Transverse colon (tissue), 4 donors: ENCODE data around the gene NKD1. TPM values are rescaled to one million over a fixed set of nuclear protein-coding genes. Genes with fewer than 3 reads are reported as not detected.

Experiments
- DNase-seq: peaks from one replicate; pipeline ENCODE4 v3.0.0-alpha.2; 2019
- H3K27ac ChIP-seq, 4 donors: fragments of 200-600 bp; sonication (generic); 2 replicates each; pipeline ENCODE4 v1.5.1; 2016 to 2018; ENCODE audit warnings: inconsistent platforms in 4 of 4
- H3K27me3 ChIP-seq: fragments of 200-600 bp; sonication (generic); 2 replicates; pipeline ENCODE4 v1.5.1; 2017; ENCODE audit warnings: inconsistent platforms
- H3K36me3 ChIP-seq, 4 donors: fragments of 200-600 bp; sonication (generic); 2 replicates each; pipeline ENCODE4 v1.5.1; 2017 to 2019; ENCODE audit warnings: inconsistent platforms in 4 of 4
- H3K4me1 ChIP-seq, 4 donors: fragments of 200-600 bp; sonication (generic); 2 replicates each; pipeline ENCODE4 v1.5.1; 2017 to 2020; ENCODE audit warnings: inconsistent platforms in 4 of 4
- H3K4me3 ChIP-seq, 4 donors: fragments of 200-600 bp; sonication (generic); 1 replicate in 1 of 4; 2 replicates in 3 of 4; pipeline versions ENCODE4 v1.5.1 to v1.6.1; 2017 to 2019; ENCODE audit warnings: inconsistent platforms in 4 of 4
- H3K9me3 ChIP-seq, 2 donors: fragments of 200-600 bp; sonication (generic); 2 replicates each; pipeline ENCODE4 v1.5.1; 2017 to 2019; ENCODE audit warnings: inconsistent platforms in 2 of 2
- CTCF ChIP-seq, 5 experiments: fragments of 200-600 bp in 3 of 5; fragments of 450-650 bp in 2 of 5; sonication (generic) in 3 of 5; IDR thresholded peaks; 1 replicate in 2 of 5; 2 replicates in 3 of 5; pipeline ENCODE4 v1.5.1; 2016 to 2017; ENCODE audit warnings: antibody characterized with exemption in 5 of 5, inconsistent platforms in 3 of 5, mild to moderate bottlenecking in 2 of 5, moderate library complexity in 1 of 5
- EP300 ChIP-seq: sonication (generic); formaldehyde crosslinking; IDR thresholded peaks from one replicate; pipeline ENCODE4 v1.6.1; 2017; ENCODE audit warnings: antibody characterized with exemption, low read depth
- POLR2A ChIP-seq: fragments of 450-650 bp; IDR thresholded peaks from one replicate; pipeline ENCODE4 v1.6.1; 2016; ENCODE audit warnings: antibody characterized with exemption, mild to moderate bottlenecking, moderate library complexity
- POLR2AphosphoS5 ChIP-seq, 3 donors: sonication (generic); formaldehyde crosslinking; IDR thresholded peaks; one replicate each; pipeline ENCODE4 v1.6.1; 2016; ENCODE audit warnings: antibody characterized with exemption in 3 of 3
- WGBS, 2 donors: methylation state at CpG; one replicate each; pipeline ENCODE4 v1.1.5; 2018; ENCODE audit warnings: low coverage in 1 of 2; 5-methylcytosine and 5-hydroxymethylcytosine counted together
- in situ Hi-C, 4 donors: fragments of 200-750 bp; cut with MboI; loops; one replicate each; pipeline versions ENCODE4 v1.15.0 to v1.15.1; 2017; ENCODE audit warnings: low sequenced_read_pairs in 3 of 4, low pct_ligation_motif_present in 1 of 4, low pct_unique_long_range_greater_than_20kb in 1 of 4
- intact Hi-C: fragments of 100-400 bp; cut with DNase I; formaldehyde crosslinking; loops from one replicate; pipeline ENCODE4 v1.15.1; 2023; ENCODE audit warnings: low total_unique reads
- total RNA-seq, 4 donors: library from RNA; depleted of rRNA; stranded (reverse); fragments of >200 nt; gene quantifications; one replicate each; pipeline ENCODE4 v1.1.0, GENCODE V29; 2016

The NKD1 gene
- total RNA-seq, 4 donors from 2014 or later = 1.7 to 98.1 (median 2.5) TPM

GRCh38 chr16:50591209-50591608 is 43.0 kb downstream of the NKD1 start:
- no peak for DNase-seq
- H3K27ac ChIP-seq = peak overlapping the region; percentile 30 to 73 (median 63)
- H3K4me3 ChIP-seq = no peak overlapping the region
- no peaks in the 10 kb centered on the region for H3K36me3 ChIP-seq
- intact Hi-C loops = no loop called here
- in situ Hi-C loops = no loop called here
- H3K9me3 ChIP-seq = no peaks in the 10 kb centered on the region
- 90% methylated on average over 6 of the region's 6 CpGs; no CpG with 5 or more reads in 1 of the 2 donors for WGBS, 2 donors
- TF ChIP-seq EP300 = no peak
- TF ChIP-seq POLR2A = no peak
- no peak for TF ChIP-seq CTCF (IDR thresholded peaks at IDR 0.05)
- no peak for TF ChIP-seq POLR2AphosphoS5 (IDR thresholded peaks at IDR 0.05)
- peaks cover 0 to 16% (median 10%) of the 10 kb centered on the region in 4 donors for H3K4me1 ChIP-seq
- no peaks in the 10 kb centered on the region for H3K27me3 ChIP-seq

- intact Hi-C loops = no loop called here
- H3K36me3 ChIP-seq = no peaks in the 10 kb centered on the region
- TF ChIP-seq POLR2AphosphoS5 (IDR thresholded peaks at IDR 0.05) (peak; percentile 45 to 75 (median 47)), POLR2A (no peak)
- no peak overlapping the region for H3K4me3 ChIP-seq
- H3K4me1 ChIP-seq = peaks cover 0 to 16% (median 9%) of the 10 kb centered on the region in 4 donors
- 58 to 73% methylated on average over 10 to 24 of the region's 24 CpGs for WGBS, 2 donors
- H3K9me3 ChIP-seq = no peaks in the 10 kb centered on the region
- no peaks in the 10 kb centered on the region for H3K27me3 ChIP-seq
- DNase-seq = peak; percentile 30
- H3K27ac ChIP-seq = peak overlapping the region; percentile 30 to 73 (median 63)
- in situ Hi-C loops = no loop called here
Measured at GRCh38 chr16:50591800-50592771, 43.9 kb downstream of the NKD1 start.

GRCh38 chr16:50592996-50593395 is 44.8 kb downstream of the NKD1 start:
- WGBS, 2 donors = 83 to 90% methylated on average over 2 to 7 of the region's 7 CpGs
- DNase-seq = no peak
- Histone ChIP-seq H3K4me3 (no peak overlapping the region), H3K9me3 (no peaks in the 10 kb centered on the region), H3K27ac (peak overlapping the region; percentile 11 to 73 (median 63)), H3K36me3 (no peaks in the 10 kb centered on the region), H3K27me3 (no peaks in the 10 kb centered on the region), H3K4me1 (peaks cover 0 to 16% (median 9%) of the 10 kb centered on the region in 4 donors)
- intact Hi-C loops (no loop called here), in situ Hi-C loops (no loop called here)
- TF ChIP-seq POLR2AphosphoS5 (IDR thresholded peaks at IDR 0.05) = no peak
- no peak for TF ChIP-seq EP300

GRCh38 chr16:50593410-50594150 is 45.4 kb downstream of the NKD1 start:
- no peaks in the 10 kb centered on the region for H3K27me3 ChIP-seq
- WGBS, 2 donors = 89 to 92% methylated on average over 3 to 9 of the region's 9 CpGs
- H3K4me3 ChIP-seq = no peak overlapping the region
- H3K4me1 ChIP-seq = peaks cover 0 to 18% (median 11%) of the 10 kb centered on the region in 4 donors
- in situ Hi-C loops (no loop called here), intact Hi-C loops (no loop called here)
- no peak for DNase-seq
- no peak for TF ChIP-seq EP300
- TF ChIP-seq POLR2AphosphoS5 (IDR thresholded peaks at IDR 0.05) = no peak
- TF ChIP-seq POLR2A = no peak
- TF ChIP-seq CTCF (IDR thresholded peaks at IDR 0.05) = peak in 1 of 5 experiments; percentile 7
- H3K36me3 ChIP-seq = no peaks in the 10 kb centered on the region
- H3K9me3 ChIP-seq = no peaks in the 10 kb centered on the region
- H3K27ac ChIP-seq = peak overlapping the region; percentile 11 to 73 (median 63)
